HepG2 (cell line): ENCODE measurements around the gene BPIFB6. TPM values are rescaled to one million over a fixed set of nuclear protein-coding genes. Genes with fewer than 3 reads are reported as not detected.

Experiments
- CSRNP2 ChIP-seq: sonication (generic); formaldehyde crosslinking; conservative IDR thresholded peaks from 2 replicates; pipeline ENCODE4 v1.8.0; 2022; ENCODE audit warnings: low read depth, missing genetic modification reagents
- JDP2 ChIP-seq: sonication (generic); formaldehyde crosslinking; IDR thresholded peaks from 2 replicates; pipeline ENCODE4 v1.8.1; 2022; ENCODE audit warnings: missing genetic modification reagents, borderline replicate concordance
- KDM1A ChIP-seq: IDR thresholded peaks from 2 replicates; pipeline ENCODE4 v1.6.1; 2016; ENCODE audit warnings: missing compliant biosample characterization
- TARDBP ChIP-seq: sonication (generic); formaldehyde crosslinking; IDR thresholded peaks from 2 replicates; pipeline ENCODE4 v1.8.0; 2022; ENCODE audit warnings: mild to moderate bottlenecking, missing genetic modification reagents
- ZBTB3 ChIP-seq: sonication (generic); formaldehyde crosslinking; IDR thresholded peaks from 2 replicates; pipeline ENCODE4 v1.4.0; 2020; ENCODE audit warnings: low read depth, mild to moderate bottlenecking, moderate library complexity, missing genetic modification reagents, borderline replicate concordance
- ZBTB40 ChIP-seq, 2 experiments: fragments of 450-650 bp in 1 of 2; sonication (generic) in 1 of 2; formaldehyde crosslinking in 1 of 2; IDR thresholded peaks; 2 replicates each; pipeline versions ENCODE4 v1.6.1 to v1.8.0; 2016 to 2022; ENCODE audit warnings: antibody characterized with exemption in 1 of 2, mild to moderate bottlenecking in 1 of 2, missing genetic modification reagents in 1 of 2
- ZNF121 ChIP-seq: sonication (generic); formaldehyde crosslinking; IDR thresholded peaks from 2 replicates; pipeline ENCODE4 v1.5.0; 2020; ENCODE audit warnings: mild to moderate bottlenecking, missing genetic modification reagents
- ZNF552 ChIP-seq: sonication (generic); formaldehyde crosslinking; IDR thresholded peaks from 2 replicates; pipeline ENCODE4 v1.9.0; 2022; ENCODE audit warnings: missing genetic modification reagents, mild to moderate bottlenecking, borderline replicate concordance
- ZNF687 ChIP-seq: sonication (generic); formaldehyde crosslinking; IDR thresholded peaks from 2 replicates; pipeline ENCODE4 v1.5.1; 2020; ENCODE audit warnings: mild to moderate bottlenecking, missing genetic modification reagents, moderate library complexity
- ZNF7 ChIP-seq: IDR thresholded peaks from 2 replicates; pipeline ENCODE4 v1.6.1; 2016; ENCODE audit warnings: missing biosample characterization, missing genetic modification reagents
- polyA plus RNA-seq, 8 experiments: library from polyadenylated mRNA; depleted of rRNA in 3 of 8; stranded (reverse) in 7 of 8; unstranded in 1 of 8; fragments of >200 nt; fragmentation: Illumina TruSeq in 4 of 8; extraction: Trizol in 4 of 8; gene quantifications; 2 replicates each; pipeline versions ENCODE4 v1.2.1 to v1.2.3, GENCODE V29; 2011 to 2016; ENCODE audit warnings: low read depth in 4 of 8, missing spikeins in 1 of 8, mixed read lengths in 1 of 8; ENCODE audit not compliant: insufficient read depth in 1 of 8
- total RNA-seq, 5 experiments: library from RNA; depleted of rRNA; stranded (reverse); fragments of >200 nt; fragmentation: Illumina TruSeq; extraction: Trizol; gene quantifications; 2 replicates each; pipeline ENCODE4 v1.2.3, GENCODE V29; 2016; ENCODE audit warnings: low read depth in 1 of 5

The BPIFB6 gene
- total and polyA plus RNA-seq, 2 of the 13 experiments (the other 11 are each of a cell fraction or from before 2014, with no cell fraction given), result 0.13 to 1.7 TPM

GRCh38 chr20:33027769-33028751 is 3.4 kb upstream of the BPIFB6 start (continued):
- TF ChIP-seq ZBTB40 (IDR thresholded peaks at IDR 0.05) (no peak), ZBTB40 (CRISPR knock-in tag; IDR thresholded peaks at IDR 0.05) (no peak), ZNF552 (CRISPR knock-in tag) (no peak), TARDBP (CRISPR knock-in tag) (no peak), ZNF121 (CRISPR knock-in tag) (no peak), ZNF7 (no peak), KDM1A (CRISPR knock-in tag) (no peak), JDP2 (CRISPR knock-in tag) (no peak), ZBTB3 (no peak), CSRNP2 (CRISPR knock-in tag) (no peak), ZNF687 (no peak)
